Activated B cell treated with CpG ODN at 0.5 μM for 24 hours (primary cell): ENCODE measurements around the gene IRF1. TPM values are rescaled to one million over a fixed set of nuclear protein-coding genes. Genes with fewer than 3 reads are reported as not detected.

Experiments
- ATAC-seq: fragments of 200-7000 bp; cut with Tn5 transposase; one replicate; pipeline ENCODE4 v1.10.0; 2021; ENCODE audit warnings: low read depth, mild to moderate bottlenecking, moderate library complexity
- CTCF ChIA-PET: fragments of 350-600 bp; sonication (Branson Sonifier 250); formaldehyde crosslinking; loops from one replicate; lab custom pipeline; 2021; ENCODE audit warnings: antibody characterized with exemption; lab: Charles Lee
- POLR2A ChIA-PET: fragments of 350-600 bp; sonication (Branson Sonifier 250); formaldehyde crosslinking; loops from one replicate; lab custom pipeline; 2021; ENCODE audit warnings: antibody characterized with exemption; lab: Charles Lee
- DNase-seq: peaks from one replicate; pipeline ENCODE4 v3.0.0; 2022
- H3K27ac Mint-ChIP-seq: one replicate; pipeline ENCODE4 v1.8.0; 2020; ENCODE audit warnings: mixed read lengths
- H3K27me3 Mint-ChIP-seq: one replicate; pipeline ENCODE4 v1.8.0; 2021; ENCODE audit warnings: mixed read lengths
- H3K36me3 Mint-ChIP-seq: one replicate; pipeline ENCODE4 v1.8.0; 2021; ENCODE audit warnings: low read depth, mixed read lengths
- H3K4me1 Mint-ChIP-seq: one replicate; pipeline ENCODE4 v1.8.0; 2021; ENCODE audit warnings: mixed read lengths
- H3K4me3 Mint-ChIP-seq: one replicate; pipeline ENCODE4 v1.8.0; 2020; ENCODE audit warnings: mild to moderate bottlenecking, mixed read lengths
- H3K9me3 Mint-ChIP-seq: one replicate; pipeline ENCODE4 v1.8.0; 2020; ENCODE audit warnings: mixed read lengths
- CTCF ChIP-seq: fragments of 200-600 bp; IDR thresholded peaks from one replicate; pipeline ENCODE4 v1.8.0; 2022; ENCODE audit warnings: antibody characterized with exemption, mild to moderate bottlenecking
- intact Hi-C: fragments of 100-400 bp; cut with micrococcal nuclease; formaldehyde crosslinking; loops from one replicate; pipeline ENCODE4 v1.15.1; 2024
- total RNA-seq: library from RNA; stranded (reverse); gene quantifications from 2 replicates; pipeline ENCODE4 v1.2.3, GENCODE V29; 2022

The IRF1 gene
- total RNA-seq, 1 donor from 2014 or later: 134 TPM

- POLR2A ChIA-PET: interaction anchor here (0.5 to 13.4 kb wide), 8 partner anchors 10 to 72 kb away, joined by 3 to 286 read pairs (median 80); partner anchors contain the start of gene IRF1
- H3K4me3 Mint-ChIP-seq: no peak overlapping the region
- CTCF ChIA-PET: interaction anchor here (3.8 to 4.2 kb wide), 2 partner anchors 12 to 20 kb away, joined by 20 to 25 read pairs; partner anchors contain the start of gene IRF1
- H3K36me3 Mint-ChIP-seq: peaks cover 16% of the 10 kb centered on the region
- no peaks in the 10 kb centered on the region for H3K27me3 Mint-ChIP-seq
- TF ChIP-seq CTCF: no peak
- H3K27ac Mint-ChIP-seq: peak overlapping the region; percentile 83
- no peaks in the 10 kb centered on the region for H3K9me3 Mint-ChIP-seq
- intact Hi-C loops: loop anchor here (1.0 kb wide), 2 partner anchors 11 to 40 kb away; no protein-coding TSS in a partner anchor
- no peak for ATAC-seq
- DNase-seq: no peak
- peaks cover 80% of the 10 kb centered on the region for H3K4me1 Mint-ChIP-seq
Observed at GRCh38 chr5:132476876-132477781, 13.4 kb downstream of the IRF1 start.

DNA sequence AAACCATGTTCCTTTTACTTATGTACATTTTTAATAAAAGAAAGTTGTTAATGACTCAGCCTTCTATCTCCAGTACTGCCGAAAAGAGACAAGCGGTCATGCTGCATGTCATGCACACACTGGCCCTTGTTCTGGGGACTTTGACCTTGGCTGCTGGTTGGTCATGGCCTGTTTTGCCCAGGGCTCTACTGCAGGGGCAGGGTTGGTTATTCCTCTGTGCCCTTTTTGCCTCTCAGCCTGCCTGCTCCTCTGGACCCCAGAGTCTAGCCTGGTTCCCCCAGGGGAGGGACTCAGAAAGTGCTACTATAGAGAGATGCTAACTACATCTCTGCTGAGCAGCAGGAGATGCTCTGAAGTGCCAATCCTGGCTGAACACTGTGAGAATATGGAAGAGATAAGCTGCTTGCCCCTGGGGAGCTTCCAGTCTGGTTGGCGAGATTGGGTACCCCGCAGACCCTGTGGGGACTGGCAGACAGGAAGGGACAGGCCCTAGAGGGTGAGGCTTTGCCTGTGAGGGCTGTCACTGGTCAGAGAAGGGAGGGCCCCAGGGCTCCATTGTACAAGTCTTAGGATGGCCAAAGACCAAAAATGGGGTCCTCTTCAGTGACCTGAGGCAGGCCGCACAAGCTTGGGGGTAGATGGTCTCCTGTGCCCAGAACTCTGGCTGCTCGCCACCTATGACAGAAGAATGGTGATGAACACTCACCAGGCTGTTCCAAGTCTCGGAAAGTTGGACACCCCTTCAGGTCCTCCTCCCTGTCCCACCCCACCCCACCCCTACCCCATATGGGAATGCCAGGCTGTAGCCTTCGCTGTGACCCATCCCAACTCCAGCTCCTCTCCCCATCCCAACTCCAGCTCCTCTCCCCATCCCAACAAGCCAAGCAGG lies 14.3 kb downstream of the IRF1 start:
- intact Hi-C loops: no loop called here
- TF ChIP-seq CTCF: no peak
- H3K27me3 Mint-ChIP-seq: no peaks in the 10 kb centered on the region
- ATAC-seq (no peak), DNase-seq (no peak)
- POLR2A ChIA-PET: interaction anchor here (0.5 to 13.4 kb wide), 9 partner anchors 9 to 71 kb away, joined by 3 to 286 read pairs (median 79); partner anchors contain the start of gene IRF1
- H3K27ac Mint-ChIP-seq: peak overlapping the region; percentile 83
- no peak overlapping the region for H3K4me3 Mint-ChIP-seq
- H3K9me3 Mint-ChIP-seq: no peaks in the 10 kb centered on the region
- CTCF ChIA-PET: no interaction called here
- peaks cover 8% of the 10 kb centered on the region for H3K36me3 Mint-ChIP-seq
- peaks cover 84% of the 10 kb centered on the region for H3K4me1 Mint-ChIP-seq

DNA sequence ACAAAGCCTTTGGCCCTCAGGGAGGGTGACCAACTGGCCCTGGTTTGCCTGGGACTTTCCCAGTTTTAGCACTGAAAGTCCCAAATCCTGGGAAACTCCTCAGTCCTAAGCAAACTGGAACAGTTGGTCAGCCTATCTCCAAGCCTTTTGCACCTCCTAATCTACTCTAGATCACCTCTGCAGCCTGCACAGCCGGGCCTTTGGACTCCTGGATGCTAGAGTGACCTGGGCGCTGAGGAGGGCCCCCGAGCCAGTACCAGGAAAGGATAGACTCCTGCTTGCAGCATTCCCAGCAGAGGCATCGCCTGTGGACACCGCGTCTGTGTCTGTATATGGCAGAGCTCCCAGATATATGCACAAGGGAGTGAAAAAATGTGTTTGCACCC lies 15.1 kb downstream of the IRF1 start:
- ChIA-PET CTCF (interaction anchor here (0.9 to 5.1 kb wide), 2 partner anchors 25 to 49 kb away, joined by 3 to 18 read pairs; no protein-coding TSS in a partner anchor), POLR2A (interaction anchor here (5.3 to 13.4 kb wide), 3 partner anchors 13 to 51 kb away, joined by 42 to 286 read pairs (median 163); partner anchors contain the start of gene IRF1)
- ATAC-seq: no peak
- intact Hi-C loops: no loop called here
- no peaks in the 10 kb centered on the region for H3K9me3 Mint-ChIP-seq
- DNase-seq: no peak
- H3K27ac Mint-ChIP-seq: peak overlapping the region; percentile 79
- no peaks in the 10 kb centered on the region for H3K27me3 Mint-ChIP-seq
- peaks cover 83% of the 10 kb centered on the region for H3K4me1 Mint-ChIP-seq
- peaks cover 6% of the 10 kb centered on the region for H3K36me3 Mint-ChIP-seq
- H3K4me3 Mint-ChIP-seq: no peak overlapping the region
- no peak for TF ChIP-seq CTCF

GRCh38 chr5:132474881-132475496 lies 15.6 kb downstream of the IRF1 start:
- POLR2A ChIA-PET: interaction anchor here (0.7 to 13.4 kb wide), 5 partner anchors 14 to 65 kb away, joined by 3 to 286 read pairs (median 42); partner anchors contain the start of gene IRF1
- H3K4me3 Mint-ChIP-seq: no peak overlapping the region
- ATAC-seq (no peak), DNase-seq (peak; percentile 14)
- peaks cover 11% of the 10 kb centered on the region for H3K36me3 Mint-ChIP-seq
- H3K27ac Mint-ChIP-seq: peak overlapping the region; percentile 79
- intact Hi-C loops: no loop called here
- H3K9me3 Mint-ChIP-seq: no peaks in the 10 kb centered on the region
- no peaks in the 10 kb centered on the region for H3K27me3 Mint-ChIP-seq
- peaks cover 78% of the 10 kb centered on the region for H3K4me1 Mint-ChIP-seq
- no peak for TF ChIP-seq CTCF
- CTCF ChIA-PET: interaction anchor here (0.6 to 5.1 kb wide), 5 partner anchors 9 to 58 kb away, joined by 3 to 18 read pairs (median 3); no protein-coding TSS in a partner anchor
